HEK293T (cell line): ENCODE measurements around the gene GNAI1.

Source experiments
- CTCF ChIA-PET: fragments of 350-600 bp; formaldehyde crosslinking; extraction: SDS; loops from one replicate; lab custom pipeline; 2021; ENCODE audit warnings: antibody characterized with exemption, inconsistent platforms; lab: Yijun Ruan, JAX
- POLR2A ChIA-PET: fragments of 350-600 bp; formaldehyde crosslinking; extraction: SDS; loops from one replicate; lab custom pipeline; 2020; ENCODE audit warnings: antibody characterized with exemption, inconsistent platforms; lab: Yijun Ruan, JAX
- DNase-seq: peaks from one replicate; pipeline ENCODE4 v3.0.0; 2012; ENCODE audit warnings: mixed read lengths; ENCODE audit errors: extremely low spot score
- ARNT ChIP-seq: fragments of 450-650 bp; IDR thresholded peaks from 2 replicates; pipeline ENCODE4 v1.6.1; 2017; ENCODE audit warnings: mild to moderate bottlenecking
- BHLHE40 ChIP-seq: fragments of 450-650 bp; IDR thresholded peaks from 2 replicates; pipeline ENCODE4 v1.6.1; 2016; ENCODE audit warnings: mild to moderate bottlenecking, moderate library complexity, borderline replicate concordance
- CTBP1 ChIP-seq: fragments of 450-650 bp; IDR thresholded peaks from 2 replicates; pipeline ENCODE4 v1.6.1; 2016; ENCODE audit warnings: borderline replicate concordance
- ELF4 ChIP-seq: fragments of 450-650 bp; IDR thresholded peaks from 2 replicates; pipeline ENCODE4 v1.6.1; 2017; ENCODE audit warnings: antibody characterized with exemption
- FOXA1 ChIP-seq: fragments of 450-650 bp; IDR thresholded peaks from 2 replicates; pipeline ENCODE4 v1.6.1; 2016; ENCODE audit warnings: mild to moderate bottlenecking
- FOXK2 ChIP-seq: fragments of 450-650 bp; IDR thresholded peaks from 2 replicates; pipeline ENCODE4 v1.6.1; 2016; ENCODE audit warnings: mild to moderate bottlenecking
- FOXM1 ChIP-seq: fragments of 450-650 bp; IDR thresholded peaks from 2 replicates; pipeline ENCODE4 v1.6.1; 2017; ENCODE audit warnings: mild to moderate bottlenecking, borderline replicate concordance
- HDGF ChIP-seq: fragments of 450-650 bp; IDR thresholded peaks from 2 replicates; pipeline ENCODE4 v1.6.1; 2017; ENCODE audit warnings: antibody characterized with exemption, borderline replicate concordance
- L3MBTL2 ChIP-seq: fragments of 450-650 bp; conservative IDR thresholded peaks from 2 replicates; pipeline ENCODE4 v1.6.1; 2016; ENCODE audit warnings: mild to moderate bottlenecking
- LEF1 ChIP-seq: fragments of 450-650 bp; IDR thresholded peaks from 2 replicates; pipeline ENCODE4 v1.6.1; 2017; ENCODE audit warnings: mild to moderate bottlenecking, borderline replicate concordance
- NFRKB ChIP-seq: fragments of 450-650 bp; IDR thresholded peaks from 2 replicates; pipeline ENCODE4 v1.6.1; 2016; ENCODE audit warnings: mild to moderate bottlenecking, moderate library complexity
- SP1 ChIP-seq: fragments of 450-650 bp; IDR thresholded peaks from 2 replicates; pipeline ENCODE4 v1.6.1; 2017
- SUZ12 ChIP-seq: fragments of 450-650 bp; IDR thresholded peaks from 2 replicates; pipeline ENCODE4 v1.6.1; 2016; ENCODE audit warnings: mild to moderate bottlenecking
- TARDBP ChIP-seq: fragments of 450-650 bp; IDR thresholded peaks from 2 replicates; pipeline ENCODE4 v1.6.1; 2016
- ZNF384 ChIP-seq: fragments of 450-650 bp; IDR thresholded peaks from 2 replicates; pipeline ENCODE4 v1.6.1; 2016
- TF ChIP-seq, protein P1 (sequence below): fragments of 450-650 bp; IDR thresholded peaks from 2 replicates; pipeline ENCODE4 v1.6.1; 2016

Gene GNAI1

DNA sequence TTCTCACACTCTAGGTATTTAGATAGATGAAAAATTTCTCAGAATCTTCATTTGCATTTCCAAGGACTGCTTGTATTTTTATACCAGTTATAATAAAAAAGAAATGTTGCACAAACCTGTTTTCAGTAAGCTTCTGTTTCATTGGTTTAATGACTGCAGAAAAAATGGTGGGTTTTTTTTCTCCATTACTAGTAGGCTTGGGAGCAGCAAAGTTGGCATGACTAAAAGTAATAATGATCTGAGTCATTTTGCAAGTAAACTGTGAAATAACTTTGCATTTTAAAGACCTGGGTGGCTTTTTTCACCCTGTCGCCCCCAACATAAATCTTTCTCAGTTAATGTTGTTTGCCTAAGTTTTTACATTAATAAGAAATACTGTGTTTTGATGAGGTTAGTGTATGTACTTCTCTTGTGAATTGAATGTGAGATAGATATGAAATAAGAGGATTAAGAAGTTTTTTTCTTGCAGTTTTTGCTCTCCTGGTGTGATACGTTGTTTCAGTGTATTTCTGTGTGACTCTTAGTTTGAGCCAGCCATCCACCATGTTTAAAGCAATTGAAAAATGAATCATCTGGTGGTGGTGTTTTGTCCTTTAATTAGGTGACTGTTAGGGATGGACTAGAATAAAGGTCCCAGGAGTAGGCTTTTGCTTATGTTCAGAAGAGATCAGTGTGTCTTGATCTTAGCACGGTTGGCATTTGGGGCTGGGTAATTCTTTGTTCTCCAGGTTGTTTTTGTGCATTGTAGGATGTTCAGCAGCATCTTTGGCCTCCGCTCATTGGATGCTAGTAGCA, 1.8 kb downstream of the GNAI1 start:
- ChIA-PET POLR2A (no interaction called here), CTCF (interaction anchor here (0.6 kb wide), 1 partner anchor 43 kb away, joined by 3 read pairs; no protein-coding TSS in a partner anchor)
- no peak for TF ChIP-seq ELF4
- TF ChIP-seq, protein P1, sequence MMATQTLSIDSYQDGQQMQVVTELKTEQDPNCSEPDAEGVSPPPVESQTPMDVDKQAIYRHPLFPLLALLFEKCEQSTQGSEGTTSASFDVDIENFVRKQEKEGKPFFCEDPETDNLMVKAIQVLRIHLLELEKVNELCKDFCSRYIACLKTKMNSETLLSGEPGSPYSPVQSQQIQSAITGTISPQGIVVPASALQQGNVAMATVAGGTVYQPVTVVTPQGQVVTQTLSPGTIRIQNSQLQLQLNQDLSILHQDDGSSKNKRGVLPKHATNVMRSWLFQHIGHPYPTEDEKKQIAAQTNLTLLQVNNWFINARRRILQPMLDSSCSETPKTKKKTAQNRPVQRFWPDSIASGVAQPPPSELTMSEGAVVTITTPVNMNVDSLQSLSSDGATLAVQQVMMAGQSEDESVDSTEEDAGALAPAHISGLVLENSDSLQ = peak; percentile 36
- no peak for DNase-seq

DNA sequence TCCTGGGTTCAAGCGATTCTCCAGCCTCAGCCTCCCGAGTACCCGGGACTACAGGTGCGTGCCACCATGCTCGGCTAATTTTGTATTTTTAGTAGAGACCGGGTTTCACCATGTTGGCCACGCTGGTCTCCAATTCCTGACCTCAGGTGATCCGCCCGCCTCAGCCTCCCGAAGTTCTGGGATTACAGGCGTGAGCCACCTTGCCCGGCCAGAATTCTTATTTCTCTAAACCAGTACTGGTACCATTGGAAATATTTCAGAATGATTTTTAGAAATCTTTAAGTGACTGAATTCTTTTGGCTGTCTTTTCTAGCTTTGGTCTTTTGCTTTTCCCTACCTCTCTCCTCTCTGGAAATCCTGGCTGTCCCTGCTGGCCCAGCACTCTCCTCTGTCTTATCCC, 2.8 kb downstream of the GNAI1 start:
- CTCF ChIA-PET = interaction anchor here (0.6 kb wide), 1 partner anchor 42 kb away, joined by 3 read pairs; no protein-coding TSS in a partner anchor
- no peak for DNase-seq
- POLR2A ChIA-PET = no interaction called here
- TF ChIP-seq FOXM1 (no peak), NFRKB (no peak), SUZ12 (no peak), HDGF (no peak), TARDBP (no peak), FOXK2 (no peak), ARNT (no peak), FOXA1 (no peak), BHLHE40 (no peak), ELF4 (no peak), SP1 (no peak)
- TF ChIP-seq, protein P1 = no peak

DNA sequence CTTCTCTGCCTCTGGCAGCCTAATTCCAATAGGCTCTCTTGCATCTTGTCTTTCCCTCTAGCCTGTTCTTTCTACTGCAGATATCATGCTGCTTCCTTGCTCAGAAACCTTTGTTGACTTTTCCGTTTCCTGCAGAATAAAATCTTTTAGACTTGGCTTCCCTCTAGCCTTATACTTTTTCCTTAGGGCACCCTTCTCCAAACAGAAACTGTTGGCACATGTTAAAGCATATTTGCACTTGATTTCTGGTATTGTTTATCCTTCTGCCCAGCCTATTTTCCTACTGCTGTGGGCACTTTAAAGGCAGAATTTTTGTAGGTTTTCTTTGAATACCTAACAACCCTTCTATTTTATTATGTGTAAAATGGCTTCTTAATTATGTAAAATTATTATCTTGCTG, 4.6 kb downstream of the GNAI1 start:
- TF ChIP-seq LEF1 (no peak), SP1 (no peak), FOXK2 (no peak), CTBP1 (no peak), BHLHE40 (no peak), ZNF384 (no peak), FOXM1 (no peak), L3MBTL2 (no peak), TARDBP (no peak), ELF4 (no peak), FOXA1 (no peak), NFRKB (no peak), ARNT (no peak), SUZ12 (no peak), HDGF (no peak)
- TF ChIP-seq, protein P1 = no peak
- ChIA-PET POLR2A (no interaction called here), CTCF (no interaction called here)
- DNase-seq = no peak

DNA sequence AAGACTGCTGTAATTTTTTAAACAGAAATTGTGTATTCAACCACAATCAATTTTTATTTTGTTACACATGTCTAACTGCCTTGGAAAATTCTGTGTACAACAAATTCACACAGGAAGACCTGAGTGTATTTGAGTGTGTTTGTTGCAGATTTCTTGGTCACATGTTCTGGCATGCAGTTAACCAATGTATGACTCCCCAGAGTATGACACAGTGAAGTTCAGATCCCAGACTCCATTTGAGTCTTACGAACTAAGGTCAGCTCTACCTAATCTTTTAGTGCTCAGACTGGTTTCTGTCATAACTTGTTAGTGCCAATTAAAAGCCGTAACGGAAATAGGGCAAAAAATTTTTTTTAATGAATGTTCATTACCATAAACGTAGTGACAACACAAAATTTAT, 5.8 kb downstream of the GNAI1 start:
- POLR2A ChIA-PET = no interaction called here
- TF ChIP-seq NFRKB (no peak), TARDBP (no peak)
- CTCF ChIA-PET = no interaction called here
- no peak for DNase-seq

DNA sequence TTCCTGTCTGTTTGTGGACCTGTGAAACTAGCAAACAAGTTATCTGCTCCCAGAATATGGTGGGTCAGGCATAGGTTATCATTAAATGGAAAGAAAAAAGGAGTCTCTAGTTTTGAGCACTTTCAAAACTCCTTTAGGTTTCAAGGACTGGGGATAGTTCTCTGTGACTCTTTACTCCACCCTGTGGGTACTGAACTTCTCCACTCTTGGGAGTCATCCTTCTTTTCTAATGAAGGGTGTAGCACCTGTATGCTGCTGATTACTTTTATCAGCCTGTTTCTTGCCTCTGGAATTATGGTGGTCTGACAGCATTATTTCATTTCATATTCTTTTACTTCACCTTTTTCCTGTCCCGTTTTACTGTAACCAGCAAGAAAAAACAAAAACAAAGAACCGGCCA, 6.7 kb downstream of the GNAI1 start:
- ChIA-PET CTCF (no interaction called here), POLR2A (no interaction called here)
- DNase-seq = no peak
- no peak for TF ChIP-seq FOXM1
- no peak for TF ChIP-seq FOXA1
- TF ChIP-seq HDGF = no peak
- no peak for TF ChIP-seq LEF1
- TF ChIP-seq TARDBP = no peak
- TF ChIP-seq, protein P1 = no peak
- TF ChIP-seq CTBP1 = no peak
- TF ChIP-seq L3MBTL2 = no peak
- no peak for TF ChIP-seq ELF4
- no peak for TF ChIP-seq ZNF384
- TF ChIP-seq ARNT = no peak
- TF ChIP-seq NFRKB = no peak
- no peak for TF ChIP-seq FOXK2
- no peak for TF ChIP-seq SUZ12
- TF ChIP-seq BHLHE40 = no peak
- TF ChIP-seq SP1 = no peak

DNA sequence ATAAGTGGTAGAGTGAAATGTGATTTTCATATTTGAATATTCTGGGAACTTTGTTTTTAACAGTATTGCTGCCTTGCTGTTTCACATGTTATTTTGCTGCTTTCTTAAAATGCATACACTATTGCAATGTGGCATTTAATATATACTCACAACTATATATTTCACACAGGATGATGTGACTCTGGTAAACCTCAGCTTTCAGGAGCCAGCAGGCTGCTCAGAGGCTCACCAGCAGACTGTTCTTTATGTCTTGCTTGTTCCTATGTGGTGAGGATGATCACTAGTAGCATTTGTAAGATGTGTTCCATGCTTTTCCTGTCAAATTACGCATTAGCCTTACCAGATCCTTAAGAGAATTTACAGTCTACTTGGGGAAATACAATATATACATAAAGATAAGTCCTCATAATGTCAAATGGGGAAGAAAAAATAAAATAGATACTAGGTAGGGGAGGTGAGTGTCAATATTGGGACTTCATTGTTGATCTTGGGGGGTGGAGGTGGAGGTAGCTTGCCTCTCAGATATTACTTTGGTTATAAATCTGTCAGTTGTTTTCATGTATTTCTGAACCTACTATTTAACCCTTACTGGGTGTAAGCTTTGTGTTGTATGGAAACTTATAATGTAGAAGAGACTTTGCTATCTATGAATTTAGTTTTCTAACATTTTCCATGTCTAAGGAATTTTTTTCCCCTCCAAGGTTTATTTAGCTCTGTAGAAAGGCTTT, 8.4 kb downstream of the GNAI1 start:
- no peak for TF ChIP-seq FOXK2
- TF ChIP-seq, protein P1 = peak; percentile 66
- CTCF ChIA-PET = interaction anchor here (1.2 kb wide), 1 partner anchor 9 kb away, joined by 3 read pairs; the partner anchor contains the start of gene GNAI1
- POLR2A ChIA-PET = no interaction called here
- no peak for DNase-seq
